ENCODE results near the gene ERGIC1.

ERGIC1 gene

GRCh38 chr5:172923539-172923938 lies 89.5 kb downstream of the ERGIC1 start:
- H2AFZ ChIP-seq (ENCODE audit: low read depth, low read length, severe bottlenecking) = no peak overlapping the region
- no peaks in the 10 kb centered on the region for H3F3A ChIP-seq (ENCODE audit: insufficient read depth)
- no peaks in the 10 kb centered on the region for H4K20me1 ChIP-seq (ENCODE audit: low read depth, low read length)
- H3K36me3 ChIP-seq (ENCODE audit: low read length) = no peaks in the 10 kb centered on the region
- no peaks in the 10 kb centered on the region for H3K9me3 ChIP-seq (ENCODE audit: insufficient read depth, low read length)
- TF ChIP-seq CTCF (IDR thresholded peaks at IDR 0.05; ENCODE audit: insufficient read depth, low read length, poor library complexity, severe bottlenecking) = no peak
- no peak for TF ChIP-seq EZH2phosphoT487 (conservative IDR thresholded peaks at IDR 0.05; ENCODE audit: low read length)
- no peaks in the 10 kb centered on the region for H3K27me3 ChIP-seq (ENCODE audit: low read length)
- H3K27ac ChIP-seq (ENCODE audit: low read depth, low read length) = no peak overlapping the region
- H3K4me3 ChIP-seq (ENCODE audit: insufficient read depth, low read length, poor library complexity, severe bottlenecking) = no peak overlapping the region
- no peaks in the 10 kb centered on the region for H3K9me2 ChIP-seq (replicated peaks; ENCODE audit: insufficient read depth, low read length)
- H3K4me2 ChIP-seq (ENCODE audit: low read depth, low read length, poor library complexity, severe bottlenecking) = no peak overlapping the region
- H3K79me2 ChIP-seq (ENCODE audit: insufficient read depth, low read length) = no peaks in the 10 kb centered on the region
- no peak overlapping the region for H3K9ac ChIP-seq (ENCODE audit: low read length)

GRCh38 chr5:172925336-172925948 lies 91.4 kb downstream of the ERGIC1 start:
- H3K27me3 ChIP-seq (ENCODE audit: low read length) = no peaks in the 10 kb centered on the region
- no peak overlapping the region for H3K4me3 ChIP-seq (ENCODE audit: insufficient read depth, low read length, poor library complexity, severe bottlenecking)
- H4K20me1 ChIP-seq (ENCODE audit: low read depth, low read length) = no peaks in the 10 kb centered on the region
- H3F3A ChIP-seq (ENCODE audit: insufficient read depth) = no peaks in the 10 kb centered on the region
- no peaks in the 10 kb centered on the region for H3K79me2 ChIP-seq (ENCODE audit: insufficient read depth, low read length)
- H3K9ac ChIP-seq (ENCODE audit: low read length) = no peak overlapping the region
- H3K36me3 ChIP-seq (ENCODE audit: low read length) = no peaks in the 10 kb centered on the region
- H3K4me2 ChIP-seq (ENCODE audit: low read depth, low read length, poor library complexity, severe bottlenecking) = no peak overlapping the region
- H2AFZ ChIP-seq (ENCODE audit: low read depth, low read length, severe bottlenecking) = no peak overlapping the region
- H3K9me2 ChIP-seq (replicated peaks; ENCODE audit: insufficient read depth, low read length) = no peaks in the 10 kb centered on the region
- no peaks in the 10 kb centered on the region for H3K9me3 ChIP-seq (ENCODE audit: insufficient read depth, low read length)
- TF ChIP-seq EZH2phosphoT487 (conservative IDR thresholded peaks at IDR 0.05; ENCODE audit: low read length) = no peak
- TF ChIP-seq CTCF (IDR thresholded peaks at IDR 0.05; ENCODE audit: insufficient read depth, low read length, poor library complexity, severe bottlenecking) = no peak
- no peak overlapping the region for H3K27ac ChIP-seq (ENCODE audit: low read depth, low read length)

GRCh38 chr5:172926008-172926523 lies 92.0 kb downstream of the ERGIC1 start:
- no peak overlapping the region for H3K4me2 ChIP-seq (ENCODE audit: low read depth, low read length, poor library complexity, severe bottlenecking)
- H3K9ac ChIP-seq (ENCODE audit: low read length) = no peak overlapping the region
- no peak overlapping the region for H3K4me3 ChIP-seq (ENCODE audit: insufficient read depth, low read length, poor library complexity, severe bottlenecking)
- H3F3A ChIP-seq (ENCODE audit: insufficient read depth) = no peaks in the 10 kb centered on the region
- no peaks in the 10 kb centered on the region for H3K9me3 ChIP-seq (ENCODE audit: insufficient read depth, low read length)
- H3K27me3 ChIP-seq (ENCODE audit: low read length) = no peaks in the 10 kb centered on the region
- no peaks in the 10 kb centered on the region for H3K79me2 ChIP-seq (ENCODE audit: insufficient read depth, low read length)
- no peak overlapping the region for H3K27ac ChIP-seq (ENCODE audit: low read depth, low read length)
- H3K36me3 ChIP-seq (ENCODE audit: low read length) = no peaks in the 10 kb centered on the region
- TF ChIP-seq CTCF (IDR thresholded peaks at IDR 0.05; ENCODE audit: insufficient read depth, low read length, poor library complexity, severe bottlenecking) = no peak
- TF ChIP-seq EZH2phosphoT487 (conservative IDR thresholded peaks at IDR 0.05; ENCODE audit: low read length) = no peak
- H3K9me2 ChIP-seq (replicated peaks; ENCODE audit: insufficient read depth, low read length) = no peaks in the 10 kb centered on the region
- no peak overlapping the region for H2AFZ ChIP-seq (ENCODE audit: low read depth, low read length, severe bottlenecking)
- no peaks in the 10 kb centered on the region for H4K20me1 ChIP-seq (ENCODE audit: low read depth, low read length)
